G401 (cell line): ENCODE data around the gene SWSAP1. TPM values are rescaled to one million over a fixed set of nuclear protein-coding genes. Genes with fewer than 3 reads are reported as not detected.
"Not testable (repeated sequence)": the region's sequence is repeated elsewhere in the genome, so short reads cannot be mapped to it uniquely, and the experiment has no call there.

ENCODE experiments used
- DNase-seq: peaks from one replicate; pipeline ENCODE4 v3.0.0-alpha.2; 2015; ENCODE audit warnings: low spot score
- in situ Hi-C: cut with HindIII; loops from 2 replicates; pipeline ENCODE4 v1.10.0; 2016; ENCODE audit warnings: low sequenced_read_pairs, mixed read lengths
- total RNA-seq: library from RNA; depleted of rRNA; stranded (reverse); fragments of >200 nt; shearing (Covaris generic); gene quantifications from 2 replicates; pipeline ENCODE4 v1.2.3, GENCODE V29; 2014

The SWSAP1 gene
- total RNA-seq, 1 experiment from 2014 or later: 6.2 TPM

DNA sequence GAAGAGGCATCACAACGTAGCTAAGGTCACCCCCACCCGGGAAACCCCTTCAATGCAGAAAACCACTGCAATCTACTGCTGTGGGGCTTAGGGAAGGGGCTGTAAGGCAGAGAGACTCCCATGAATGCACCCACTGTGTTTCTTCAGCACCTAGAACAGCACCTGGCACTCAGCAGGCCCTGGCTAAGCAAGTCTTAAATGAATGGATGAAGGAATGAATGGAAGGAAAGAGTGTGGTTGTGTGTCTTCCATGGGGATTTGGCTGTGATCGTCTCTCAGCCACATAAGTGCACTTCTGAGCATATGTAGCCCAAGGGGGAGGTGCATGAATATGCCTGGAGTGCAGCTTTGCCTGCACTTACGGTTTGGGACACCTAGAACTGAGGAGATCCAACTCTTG lies 25.3 kb upstream of the SWSAP1 start:
- in situ Hi-C loops: no loop called here

DNA sequence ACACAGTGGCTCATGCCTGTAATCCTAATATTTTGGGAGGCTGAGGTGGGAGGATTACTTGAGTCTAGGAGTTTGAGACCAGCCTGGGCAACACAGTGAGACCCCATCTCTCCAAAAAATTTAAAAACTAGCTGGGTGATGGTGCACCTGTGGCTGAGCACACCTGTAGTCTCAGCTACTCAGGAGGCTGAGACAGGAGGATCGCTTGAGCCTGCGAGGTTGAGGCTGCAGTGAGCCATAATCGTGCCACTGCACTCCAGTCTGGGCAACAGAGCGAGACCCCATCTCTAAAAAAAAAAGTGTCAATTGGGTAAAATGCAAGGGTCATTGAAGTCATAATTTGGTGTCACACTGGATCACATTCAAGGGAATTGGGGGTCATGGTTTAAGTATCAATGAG lies 20.4 kb upstream of the SWSAP1 start:
- in situ Hi-C loops, DNase-seq: not testable (repeated sequence)

More for the DNA sequence above, 25.3 kb upstream of the SWSAP1 start:
- DNase-seq: no peak

DNA sequence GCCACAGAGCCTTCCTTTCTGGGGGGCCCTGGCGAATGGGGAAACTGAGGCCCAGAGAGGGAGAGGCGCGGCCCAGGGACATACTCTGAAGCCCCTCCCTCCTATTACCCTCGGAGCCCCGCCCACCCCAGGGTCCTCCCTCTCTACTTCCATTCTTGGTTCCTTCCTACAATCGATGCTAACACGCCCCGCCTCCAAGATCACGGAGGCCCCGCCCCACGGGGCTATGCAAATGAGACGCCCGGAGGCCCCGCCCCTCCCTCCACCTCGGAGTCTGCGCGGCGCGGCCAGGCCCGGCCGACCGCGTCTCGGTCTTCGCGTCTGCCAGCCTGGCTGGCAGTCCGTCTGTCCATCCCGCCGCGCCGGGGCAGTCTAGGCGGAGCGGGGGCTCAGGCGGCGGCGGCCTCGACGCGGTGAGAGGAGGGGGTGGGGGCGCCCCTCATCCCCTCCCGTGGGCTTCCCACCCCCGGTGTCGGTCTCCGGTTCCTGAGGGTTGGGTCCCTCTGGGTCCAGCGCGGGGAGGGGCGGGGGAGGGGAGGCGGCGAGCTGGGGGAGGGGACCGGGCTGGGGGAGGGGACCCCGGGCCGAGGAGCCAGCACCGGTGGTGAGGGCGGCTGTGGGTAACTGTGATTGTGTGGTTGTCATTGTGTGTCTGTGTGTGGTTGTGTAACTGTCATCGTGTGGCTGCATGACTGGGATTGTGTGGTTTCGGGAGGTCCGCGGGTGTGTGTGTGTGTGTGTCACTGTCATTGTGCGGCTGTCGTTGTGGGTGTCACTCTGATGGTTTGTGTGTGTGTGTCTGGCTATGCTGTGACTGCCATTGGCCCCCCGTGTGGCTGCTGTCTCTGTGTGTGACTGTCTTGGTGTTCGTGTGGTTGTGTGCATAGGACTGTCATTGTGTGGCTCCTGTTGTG lies 19.0 kb upstream of the SWSAP1 start, which contains the start of gene PLPPR2:
TSS of gene PLPPR2 (plus strand) at position 273 of the 914 bp plus-strand sequence. CDS start 2,242 bp downstream, outside the sequence.
- peak; percentile 95 for DNase-seq

DNA sequence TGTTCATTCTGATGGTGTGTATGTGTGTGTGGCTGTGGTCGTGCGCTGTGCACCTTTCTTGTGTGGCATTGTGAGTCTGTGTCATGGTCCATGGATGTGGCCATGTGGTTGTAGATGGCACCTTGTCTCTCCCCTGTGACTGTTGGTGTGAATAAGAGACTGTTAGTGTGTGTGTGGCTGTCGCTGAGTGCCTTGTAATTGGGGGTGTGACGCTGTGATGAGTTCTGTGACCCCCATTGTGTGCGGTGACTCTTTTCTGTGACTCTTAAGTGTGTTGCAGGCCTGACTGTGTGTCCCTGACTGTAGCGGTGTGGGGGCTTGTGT lies 18.4 kb upstream of the SWSAP1 start:
- no peak for DNase-seq
- in situ Hi-C loops: no loop called here

More for the DNA sequence above, 19.0 kb upstream of the SWSAP1 start, which contains the start of gene PLPPR2:
- in situ Hi-C loops: no loop called here

DNA sequence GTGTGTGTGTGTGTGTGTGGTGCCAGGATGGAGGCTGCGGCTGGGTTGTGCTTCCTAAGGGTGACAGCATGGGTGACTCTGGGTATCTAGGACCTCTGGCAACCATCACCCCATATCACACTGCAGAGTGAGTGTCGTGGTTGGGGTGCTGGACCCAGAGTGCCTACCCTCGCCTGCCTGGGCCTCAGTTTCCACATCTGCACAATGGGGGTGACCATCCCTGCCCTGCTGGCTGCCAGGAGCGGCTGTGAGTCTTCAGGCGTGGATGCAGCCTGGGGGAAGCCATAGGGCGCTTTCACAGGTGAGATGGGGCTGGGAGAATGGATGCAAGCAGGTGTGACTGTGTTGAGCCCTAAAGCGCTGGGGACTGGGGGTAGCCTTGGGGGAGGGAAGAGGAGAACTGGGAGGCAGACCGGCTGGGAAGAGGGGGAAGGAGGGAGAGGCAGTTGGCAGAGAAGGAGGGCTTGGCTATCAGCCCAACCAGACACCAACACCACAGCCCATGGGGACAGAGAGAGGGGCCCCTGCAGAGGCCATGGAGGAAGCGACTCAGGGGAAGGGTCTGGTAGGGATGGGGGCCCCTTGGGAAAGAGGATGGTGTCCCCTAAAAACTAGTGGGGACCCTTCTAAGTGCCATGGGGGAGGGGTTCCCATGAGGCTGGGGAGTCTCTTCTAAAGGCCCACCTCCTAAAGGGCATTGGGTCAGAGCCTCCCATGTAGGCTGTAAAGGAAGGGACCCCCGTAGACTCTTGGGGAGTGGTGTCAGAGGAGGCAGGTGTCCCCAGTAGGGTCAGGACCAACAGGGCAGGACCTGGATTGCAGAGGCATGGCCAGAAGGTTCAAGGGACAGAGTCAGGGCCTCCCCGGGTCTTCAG lies 17.6 kb upstream of the SWSAP1 start:
- DNase-seq: no peak
- in situ Hi-C loops: no loop called here

DNA sequence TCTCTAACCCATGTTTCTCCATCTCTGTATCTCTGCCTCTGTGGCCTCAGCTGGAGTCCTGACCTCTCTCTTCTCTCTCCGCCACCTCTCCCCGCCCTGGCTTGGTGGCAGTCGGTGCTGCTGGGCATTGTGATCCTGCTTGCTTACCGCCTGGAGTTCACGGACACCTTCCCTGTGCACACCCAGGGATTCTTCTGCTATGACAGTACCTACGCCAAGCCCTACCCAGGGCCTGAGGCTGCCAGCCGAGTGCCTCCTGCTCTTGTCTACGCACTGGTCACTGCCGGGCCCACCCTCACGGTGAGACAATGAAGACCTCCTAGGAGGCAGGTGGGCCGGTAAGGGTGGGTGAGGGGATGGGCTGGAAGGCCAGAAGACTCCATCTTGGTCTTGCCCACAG lies 15.0 kb upstream of the SWSAP1 start:
- DNase-seq: no peak
- in situ Hi-C loops: no loop called here

DNA sequence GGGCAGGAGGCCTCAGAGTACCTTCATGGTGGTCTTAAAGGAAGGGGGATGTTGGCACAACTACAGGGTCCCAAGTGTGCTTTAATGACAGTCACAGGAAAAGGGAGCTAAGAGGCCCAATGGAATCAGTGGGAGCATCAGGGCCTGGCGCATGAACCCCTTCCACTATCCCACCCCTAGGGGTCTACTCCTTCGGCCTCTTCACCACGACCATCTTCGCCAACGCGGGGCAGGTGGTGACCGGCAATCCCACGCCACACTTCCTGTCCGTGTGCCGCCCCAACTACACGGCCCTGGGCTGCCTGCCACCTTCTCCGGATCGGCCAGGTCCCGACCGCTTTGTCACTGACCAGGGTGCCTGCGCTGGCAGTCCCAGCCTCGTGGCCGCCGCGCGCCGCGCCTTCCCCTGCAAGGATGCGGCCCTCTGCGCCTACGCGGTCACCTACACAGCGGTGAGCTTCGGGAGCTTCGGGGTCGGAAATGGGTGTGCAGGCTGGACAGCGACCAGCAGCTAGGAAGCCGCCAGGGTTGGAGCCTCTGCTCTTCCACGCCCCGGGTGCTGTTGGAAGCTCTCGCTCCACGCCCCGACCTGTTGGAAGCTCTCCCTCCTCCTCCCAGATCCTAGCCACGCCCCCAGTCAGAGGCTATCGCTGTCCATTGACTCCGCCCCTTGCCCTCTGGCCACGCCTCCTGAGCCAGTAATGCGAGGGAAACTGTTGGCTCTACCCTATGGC lies 13.3 kb upstream of the SWSAP1 start:
- in situ Hi-C loops: no loop called here
- no peak for DNase-seq

DNA sequence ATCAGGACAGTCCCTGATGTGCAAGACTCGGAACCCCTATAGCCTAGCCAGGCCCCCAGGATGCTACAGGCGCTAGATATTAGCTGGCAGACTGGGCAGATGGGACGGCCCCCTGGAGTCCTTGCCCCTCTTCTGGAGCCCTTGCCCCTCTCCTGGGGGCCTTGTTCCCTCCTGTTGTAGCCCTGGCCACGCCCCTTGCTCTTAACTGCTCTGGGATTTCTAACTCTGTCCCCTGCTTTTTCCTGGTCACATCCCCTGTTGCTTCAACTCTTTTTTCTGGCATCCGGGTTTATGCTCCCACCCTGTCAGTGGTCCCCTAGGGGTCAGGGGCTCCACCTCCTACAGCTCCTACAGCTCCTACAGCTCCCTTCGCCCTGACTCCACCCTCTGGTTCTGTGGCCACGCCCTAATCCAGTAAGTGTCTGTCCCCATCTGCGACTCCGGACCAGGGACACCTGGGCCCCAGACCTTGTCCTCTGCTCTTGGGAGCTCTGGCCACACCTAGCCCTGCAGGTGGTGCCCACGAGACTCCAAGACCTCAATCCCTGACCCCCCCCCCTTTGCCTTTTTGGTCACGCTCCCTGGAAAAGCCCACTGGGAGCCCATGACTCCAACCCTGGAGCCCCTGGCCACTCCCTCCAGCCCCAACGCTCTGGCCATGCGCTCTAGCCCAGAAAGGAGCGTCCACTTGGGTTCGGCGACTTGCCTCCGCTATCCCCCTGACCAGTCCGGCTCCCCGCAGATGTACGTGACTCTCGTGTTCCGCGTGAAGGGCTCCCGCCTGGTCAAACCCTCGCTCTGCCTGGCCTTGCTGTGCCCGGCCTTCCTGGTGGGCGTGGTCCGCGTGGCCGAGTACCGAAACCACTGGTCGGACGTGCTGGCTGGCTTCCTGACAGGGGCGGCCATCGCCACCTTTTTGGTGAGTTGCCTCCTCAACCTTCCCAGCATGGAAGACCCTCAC lies 12.4 kb upstream of the SWSAP1 start:
- no peak for DNase-seq
- in situ Hi-C loops: no loop called here

DNA sequence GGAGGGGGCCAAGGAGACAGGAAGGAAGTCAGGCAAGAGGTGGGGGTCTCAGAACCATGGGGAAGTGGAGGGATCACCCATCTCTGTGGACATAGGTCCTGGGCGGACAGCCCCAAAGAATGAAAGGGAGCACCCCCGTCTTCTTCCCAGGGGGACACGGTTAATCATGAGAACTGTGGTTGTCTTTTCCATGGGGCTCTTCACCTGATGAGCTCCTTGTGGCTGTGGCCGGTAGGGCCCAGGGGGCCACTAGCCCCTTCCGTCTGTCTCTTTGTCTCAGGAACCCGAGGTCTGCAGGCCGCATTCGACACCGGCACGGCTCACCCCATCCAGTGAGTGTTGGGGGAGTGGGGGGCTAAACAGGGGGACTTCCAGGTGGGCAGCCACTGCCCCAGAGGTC lies 10.6 kb upstream of the SWSAP1 start:
- in situ Hi-C loops: no loop called here
- DNase-seq: no peak

DNA sequence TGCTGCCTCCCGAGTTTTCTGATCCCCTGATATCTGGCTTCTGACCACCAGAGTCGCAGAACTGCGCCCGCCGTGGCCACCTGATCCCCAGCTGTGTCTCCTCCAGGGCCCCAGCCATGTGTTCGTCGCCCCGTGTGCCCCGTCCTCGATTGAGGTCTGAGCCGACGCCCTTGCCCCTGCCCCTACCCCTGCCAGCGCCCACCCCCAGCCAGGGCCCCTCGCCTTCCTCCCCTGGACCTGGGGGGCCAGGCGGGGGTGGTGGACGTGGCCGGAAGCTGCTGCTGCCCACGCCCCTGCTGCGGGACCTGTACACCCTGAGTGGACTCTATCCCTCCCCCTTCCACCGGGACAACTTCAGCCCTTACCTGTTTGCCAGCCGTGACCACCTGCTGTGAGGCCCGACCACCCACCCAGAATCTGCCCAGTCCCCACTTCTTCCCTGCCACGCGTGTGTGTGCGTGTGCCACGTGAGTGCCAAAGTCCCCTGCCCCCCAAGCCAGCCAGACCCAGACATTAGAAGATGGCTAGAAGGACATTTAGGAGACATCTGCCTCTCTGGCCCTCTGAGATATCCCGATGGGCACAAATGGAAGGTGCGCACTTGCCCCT lies 10.1 kb upstream of the SWSAP1 start:
- in situ Hi-C loops: no loop called here
- DNase-seq: no peak

DNA sequence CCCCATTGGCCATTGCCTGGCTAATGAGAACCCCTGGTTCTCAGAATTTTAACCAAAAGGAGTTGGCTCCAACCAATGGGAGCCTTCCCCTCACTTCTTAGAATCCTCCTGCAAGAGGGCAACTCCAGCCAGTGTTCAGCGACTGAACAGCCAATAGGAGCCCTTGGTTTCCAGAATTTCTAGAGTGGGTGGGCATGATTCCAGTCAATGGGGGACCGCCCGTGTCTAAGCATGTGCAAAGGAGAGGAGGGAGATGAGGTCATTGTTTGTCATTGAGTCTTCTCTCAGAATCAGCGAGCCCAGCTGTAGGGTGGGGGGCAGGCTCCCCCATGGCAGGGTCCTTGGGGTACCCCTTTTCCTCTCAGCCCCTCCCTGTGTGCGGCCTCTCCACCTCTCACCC lies 9.5 kb upstream of the SWSAP1 start:
- no peak for DNase-seq
- in situ Hi-C loops: no loop called here

DNA sequence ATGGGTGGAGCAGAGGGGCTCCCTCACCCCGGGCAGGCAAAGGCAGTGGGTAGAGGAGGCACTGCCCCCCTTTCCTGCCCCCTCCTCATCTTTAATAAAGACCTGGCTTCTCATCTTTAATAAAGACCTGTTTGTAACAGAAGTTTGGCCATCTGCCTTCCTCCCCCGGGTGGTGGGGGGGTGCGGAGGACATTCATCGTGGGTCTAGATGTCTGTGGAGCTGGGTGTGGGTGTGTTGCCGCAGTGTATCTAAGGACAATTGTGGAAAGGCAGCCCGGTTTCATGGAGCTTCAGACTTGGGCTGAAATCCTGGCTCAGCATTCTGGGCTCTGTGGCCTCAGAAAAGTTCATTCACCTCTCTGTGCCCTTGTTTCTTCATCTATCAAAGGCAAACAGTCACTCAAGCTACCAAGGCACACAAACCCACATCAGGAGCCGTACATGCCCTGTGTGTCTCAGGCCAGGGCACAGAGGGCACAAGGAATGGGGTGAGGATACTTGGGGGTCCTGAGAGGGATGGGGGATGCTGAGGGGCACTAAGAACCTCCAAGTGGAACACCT lies 8.8 kb upstream of the SWSAP1 start:
- DNase-seq: no peak
- in situ Hi-C loops: no loop called here

DNA sequence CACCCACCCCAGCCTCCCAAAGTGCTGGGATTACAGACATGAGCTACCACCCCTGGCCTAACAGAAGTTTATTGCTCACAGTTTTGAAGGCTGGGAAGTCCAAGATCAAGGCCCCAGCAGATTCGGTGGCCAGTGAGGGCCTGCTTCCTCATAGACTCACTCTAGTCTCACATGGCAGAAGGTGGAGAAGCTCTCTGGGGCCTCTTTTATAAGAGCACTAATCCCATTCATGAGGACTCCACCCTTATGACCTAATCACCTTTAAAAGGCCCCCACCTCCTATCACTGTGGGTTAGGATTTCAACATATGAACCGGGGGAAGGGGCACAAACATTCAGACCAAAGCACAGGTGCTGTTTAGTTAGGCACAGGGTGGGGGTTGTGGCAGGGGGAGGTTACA lies 6.9 kb upstream of the SWSAP1 start:
- in situ Hi-C loops: no loop called here
- no peak for DNase-seq

DNA sequence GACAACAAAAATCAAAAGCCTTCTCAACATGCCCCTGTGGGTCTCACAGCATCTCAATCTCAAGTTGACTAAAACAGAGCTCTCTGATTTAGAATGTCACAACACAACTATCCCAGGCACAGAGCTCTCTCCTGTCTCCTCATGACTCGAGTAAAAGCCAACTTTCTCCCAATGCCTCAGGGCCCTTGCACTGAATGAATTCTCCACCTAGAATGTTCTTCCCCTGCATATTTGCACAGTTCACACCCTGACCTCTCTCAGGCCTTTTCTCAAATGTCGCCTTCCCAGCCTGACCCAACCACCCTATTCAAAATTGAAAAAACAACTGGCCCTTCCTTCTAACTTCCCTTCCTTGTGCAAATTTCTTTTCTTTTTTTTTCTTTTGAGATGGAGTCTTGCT lies 3.7 kb upstream of the SWSAP1 start:
- in situ Hi-C loops: no loop called here
- no peak for DNase-seq

DNA sequence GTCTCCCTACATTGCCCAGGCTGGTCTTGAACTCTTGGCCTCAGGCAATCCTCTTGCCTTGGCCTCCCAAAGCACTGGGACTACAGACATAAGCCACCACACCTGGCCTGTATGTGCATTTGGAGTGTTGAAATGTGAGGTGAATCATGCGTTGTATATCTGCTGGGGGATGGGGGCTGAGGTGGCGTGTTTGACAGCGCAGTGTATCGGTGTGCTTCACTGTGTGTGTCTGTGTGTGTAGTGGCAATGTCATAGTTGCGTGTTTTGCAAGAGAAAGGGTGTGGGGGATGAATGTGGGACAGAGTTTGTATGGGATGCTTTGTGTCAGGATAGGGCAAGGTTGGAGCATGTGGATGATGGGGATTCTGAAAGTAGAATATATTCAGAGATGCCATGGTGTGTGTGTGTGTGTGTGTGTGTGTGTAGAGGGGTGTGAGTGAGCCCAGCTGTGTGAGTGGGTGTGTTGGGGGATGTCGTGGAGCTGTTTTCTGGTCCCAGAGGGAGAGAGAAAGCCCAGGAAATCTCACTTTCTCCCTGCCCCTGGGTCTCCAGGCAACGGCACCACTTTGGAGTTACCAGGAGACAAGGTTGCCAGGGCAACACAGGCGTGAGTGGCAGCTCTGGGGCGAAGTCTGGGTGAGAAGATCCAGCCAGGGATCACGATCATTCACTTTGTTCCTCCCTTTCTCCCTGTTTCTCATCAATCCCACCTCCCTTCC lies 1.1 kb upstream of the SWSAP1 start:
- DNase-seq: peak; percentile 81

DNA sequence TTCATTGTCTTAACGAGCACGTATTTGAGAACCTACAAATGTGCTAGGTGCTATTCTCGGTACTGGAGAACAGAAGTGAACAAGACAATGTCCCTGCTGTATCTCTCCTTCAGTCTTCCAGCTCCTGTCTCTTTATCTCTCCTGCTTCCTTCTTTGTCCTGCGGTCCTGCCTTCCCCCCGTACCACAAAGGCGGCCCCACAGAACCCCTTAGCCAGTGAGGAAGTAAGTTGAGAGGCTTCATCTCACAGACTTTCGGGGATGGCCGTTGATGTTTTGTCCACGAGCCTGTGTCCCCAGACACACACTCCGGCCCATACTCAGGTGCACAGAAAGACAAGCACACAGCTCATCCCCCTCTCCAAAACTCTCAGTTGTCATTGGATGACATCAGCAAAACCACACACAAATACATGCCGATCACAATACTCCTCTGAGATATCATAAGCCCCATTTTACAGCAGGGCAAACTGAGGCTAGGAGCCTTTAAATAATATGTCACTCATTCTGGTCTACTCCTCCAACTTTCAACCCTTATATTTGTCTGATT lies 507 bp upstream of the SWSAP1 start:
- in situ Hi-C loops: no loop called here
- no peak for DNase-seq

More for the DNA sequence above, 1.1 kb upstream of the SWSAP1 start:
- in situ Hi-C loops: no loop called here
